HG03520 (cell line): ENCODE measurements around the gene HSPA14.
"Not testable (repeated sequence)": the region's sequence is repeated elsewhere in the genome, so short reads cannot be mapped to it uniquely, and the experiment has no call there.

Source experiments
- ATAC-seq: cut with Tn5 transposase; IDR thresholded peaks from one replicate; pipeline ENCODE4 v1.9.1; 2021; ENCODE audit warnings: mild to moderate bottlenecking, moderate library complexity; ENCODE audit not compliant: unreplicated experiment

Gene HSPA14

DNA sequence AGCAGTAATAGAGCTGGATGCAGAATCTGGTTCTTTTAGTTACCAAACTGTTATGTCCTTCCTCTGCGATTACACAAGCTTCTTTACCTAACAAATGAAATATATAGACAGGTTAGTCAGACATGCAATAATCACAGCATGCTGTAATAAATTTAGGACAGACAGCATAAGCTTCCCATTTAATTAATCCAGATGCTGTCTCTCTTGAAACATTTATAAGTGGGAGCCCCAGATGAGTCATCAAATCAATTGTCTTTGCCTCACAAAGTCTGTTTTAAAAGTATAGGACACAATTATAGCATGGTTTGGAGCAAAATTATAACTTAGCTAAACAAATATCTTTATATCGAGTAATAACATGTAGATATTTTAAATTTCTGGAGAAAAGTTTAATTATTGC lies 1.9 kb upstream of the HSPA14 start:
- no peak for ATAC-seq

- no peak for ATAC-seq
These were observed 926 bp upstream of the HSPA14 start for GRCh38 chr10:14837003-14837756.

- ATAC-seq, result no peak
These were observed 637 bp downstream of the HSPA14 start for GRCh38 chr10:14838582-14839304.

- no peak for ATAC-seq
These were observed 1.2 kb downstream of the HSPA14 start for GRCh38 chr10:14839305-14839695.

DNA sequence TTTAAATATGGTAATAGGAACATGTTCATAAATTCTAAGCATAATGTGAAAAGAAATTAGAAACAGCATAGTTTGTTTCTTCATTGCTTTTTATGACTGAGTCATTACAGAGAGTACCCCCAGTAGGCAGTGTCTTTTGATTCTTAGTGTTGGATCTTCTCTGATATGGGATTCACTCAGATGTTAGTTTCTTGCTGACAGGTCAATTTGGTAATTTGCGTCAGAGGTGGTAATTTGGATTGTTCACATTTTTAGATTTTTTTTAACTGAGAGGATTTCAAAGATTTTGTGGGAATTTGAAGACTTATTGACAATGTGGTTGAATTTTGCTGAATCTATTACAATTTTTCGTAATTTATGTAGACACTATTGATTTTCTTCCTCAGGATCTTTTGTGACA lies 2.1 kb downstream of the HSPA14 start:
- no peak for ATAC-seq

- ATAC-seq, result no peak
These were observed 5.4 kb downstream of the HSPA14 start for GRCh38 chr10:14843327-14843988.

GRCh38 chr10:14844948-14845347 lies 6.8 kb downstream of the HSPA14 start:
- ATAC-seq, result no peak

GRCh38 chr10:14852236-14852635 lies 14.1 kb downstream of the HSPA14 start:
- ATAC-seq, result no peak

- ATAC-seq, result no peak
These were observed 17.3 kb downstream of the HSPA14 start for GRCh38 chr10:14855453-14855852.

DNA sequence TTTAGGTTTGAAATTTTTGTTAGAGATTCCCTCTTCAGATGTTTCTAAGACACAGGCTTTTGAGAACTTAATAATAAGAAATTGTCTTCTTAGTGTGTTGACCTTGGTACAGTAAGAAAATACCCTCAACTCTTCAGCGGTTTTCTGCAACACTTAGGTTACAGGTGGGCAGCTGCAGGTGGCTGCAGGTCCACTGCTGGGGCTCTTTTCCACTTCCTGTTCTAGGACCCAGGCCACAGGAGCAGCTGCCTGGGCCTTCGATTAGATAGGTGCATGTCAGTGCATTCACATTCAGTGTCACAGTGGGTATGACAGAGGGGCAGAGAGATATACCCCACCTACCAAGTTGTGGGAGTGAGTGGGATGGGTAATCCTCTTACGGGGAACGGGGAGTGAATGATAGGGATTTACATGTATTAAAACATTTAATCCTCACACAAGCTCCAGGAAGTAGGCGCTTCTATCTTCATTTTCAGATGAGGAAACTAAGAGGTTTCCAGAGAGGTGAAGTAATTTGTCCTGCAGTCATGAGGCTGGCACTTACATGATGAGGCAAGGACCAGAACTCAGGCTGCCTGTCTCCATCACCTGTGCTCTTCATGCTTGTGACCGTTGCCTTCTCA lies 20.3 kb downstream of the HSPA14 start:
- no peak for ATAC-seq

- no peak for ATAC-seq
These were observed 20.9 kb downstream of the HSPA14 start for GRCh38 chr10:14859043-14859442.

GRCh38 chr10:14859775-14860174 lies 21.7 kb downstream of the HSPA14 start:
- no peak for ATAC-seq

GRCh38 chr10:14860791-14861190 lies 22.7 kb downstream of the HSPA14 start:
- ATAC-seq, result no peak

- not testable (repeated sequence) for ATAC-seq
These were observed 26.4 kb downstream of the HSPA14 start for GRCh38 chr10:14864466-14864865.

DNA sequence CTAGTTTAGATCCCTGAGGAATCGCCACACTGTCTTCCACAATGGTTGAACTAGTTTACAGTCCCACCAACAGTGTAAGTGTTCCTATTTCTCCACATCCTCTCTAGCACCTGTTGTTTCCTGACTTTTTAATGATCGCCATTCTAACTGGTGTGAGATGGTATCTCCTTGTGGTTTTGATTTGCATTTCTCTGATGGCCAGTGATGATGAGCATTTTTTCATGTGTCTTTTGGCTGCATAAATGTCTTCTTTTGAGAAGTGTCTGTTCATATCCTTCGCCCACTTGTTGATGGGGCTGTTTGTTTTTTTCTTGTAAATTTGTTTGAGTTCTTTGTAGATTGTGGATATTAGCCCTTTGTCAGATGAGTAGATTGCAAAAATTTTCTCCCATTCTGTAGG lies 26.8 kb downstream of the HSPA14 start:
- ATAC-seq, result not testable (repeated sequence)

- peak; percentile 51 for ATAC-seq
These were observed 35.1 kb downstream of the HSPA14 start for GRCh38 chr10:14873090-14873760.

GRCh38 chr10:14875941-14876340 lies 37.8 kb downstream of the HSPA14 start:
- no peak for ATAC-seq

DNA sequence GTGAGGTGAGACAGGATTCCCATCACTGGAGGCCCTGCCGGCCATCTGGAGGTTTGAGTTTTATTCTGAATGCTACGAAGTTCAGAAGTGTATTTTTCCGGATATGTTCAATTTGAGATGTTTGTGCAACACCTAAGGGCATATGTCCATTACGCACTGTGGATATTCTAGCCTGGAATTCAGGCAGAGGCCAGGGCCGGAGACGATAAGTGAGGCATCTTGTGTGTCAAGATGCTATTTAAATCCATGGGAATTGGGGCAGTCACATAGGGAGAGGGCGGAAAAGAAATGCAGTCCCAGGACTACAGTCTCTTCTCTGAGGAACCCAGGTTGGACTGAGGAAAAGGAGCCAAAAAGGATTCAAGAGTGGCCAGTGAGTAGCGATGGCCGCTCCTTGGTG lies 38.7 kb downstream of the HSPA14 start:
- ATAC-seq, result no peak

- peak; percentile 92 for ATAC-seq
These were observed 40.4 kb downstream of the HSPA14 start, which contains the start of gene SUV39H2 for GRCh38 chr10:14878266-14879123. TSS of gene SUV39H2 (plus strand) at chr10:14878866. CDS start at chr10:14878889, 23 bp downstream.
